Neutrophil (primary cell): Measurements from ENCODE around the gene CCK.

Experiments used
- H3K27ac ChIP-seq: fragments of 200-600 bp; sonication (generic); 2 replicates; pipeline ENCODE4 v1.5.1; 2016; ENCODE audit warnings: mild to moderate bottlenecking, moderate library complexity
- H3K27me3 ChIP-seq: fragments of 200-600 bp; sonication (generic); 2 replicates; pipeline ENCODE4 v1.6.0; 2016; ENCODE audit warnings: mild to moderate bottlenecking
- H3K36me3 ChIP-seq: fragments of 200-600 bp; sonication (generic); 2 replicates; pipeline ENCODE4 v1.5.1; 2017
- H3K4me1 ChIP-seq, 2 experiments: fragments of 200-600 bp in 1 of 2; sonication (generic) in 1 of 2; 1 replicate in 1 of 2; 2 replicates in 1 of 2; pipeline versions ENCODE4 v1.5.1 to v1.6.1; 2013 to 2016; ENCODE audit warnings: low read depth in 1 of 2, low read length in 1 of 2, mild to moderate bottlenecking in 1 of 2, moderate library complexity in 1 of 2; ENCODE audit not compliant: control insufficient read depth in 1 of 2, insufficient read depth in 1 of 2
- H3K4me3 ChIP-seq, 2 experiments: fragments of 200-600 bp in 1 of 2; sonication (generic) in 1 of 2; 1 replicate in 1 of 2; 2 replicates in 1 of 2; pipeline ENCODE4 v1.5.1; 2013 to 2016; ENCODE audit warnings: low read depth in 1 of 2, low read length in 1 of 2, mild to moderate bottlenecking in 1 of 2, moderate library complexity in 1 of 2
- H3K9me3 ChIP-seq: fragments of 200-600 bp; sonication (generic); 2 replicates; pipeline ENCODE4 v1.5.1; 2016
- TF ChIP-seq, protein P1 (sequence below): fragments of 200-600 bp; sonication (generic); IDR thresholded peaks from 2 replicates; pipeline ENCODE4 v1.5.1; 2016; ENCODE audit warnings: antibody characterized with exemption

CCK gene

GRCh38 chr3:42267878-42268277 lies 1.9 kb upstream of the CCK start:
- TF ChIP-seq, protein P1, sequence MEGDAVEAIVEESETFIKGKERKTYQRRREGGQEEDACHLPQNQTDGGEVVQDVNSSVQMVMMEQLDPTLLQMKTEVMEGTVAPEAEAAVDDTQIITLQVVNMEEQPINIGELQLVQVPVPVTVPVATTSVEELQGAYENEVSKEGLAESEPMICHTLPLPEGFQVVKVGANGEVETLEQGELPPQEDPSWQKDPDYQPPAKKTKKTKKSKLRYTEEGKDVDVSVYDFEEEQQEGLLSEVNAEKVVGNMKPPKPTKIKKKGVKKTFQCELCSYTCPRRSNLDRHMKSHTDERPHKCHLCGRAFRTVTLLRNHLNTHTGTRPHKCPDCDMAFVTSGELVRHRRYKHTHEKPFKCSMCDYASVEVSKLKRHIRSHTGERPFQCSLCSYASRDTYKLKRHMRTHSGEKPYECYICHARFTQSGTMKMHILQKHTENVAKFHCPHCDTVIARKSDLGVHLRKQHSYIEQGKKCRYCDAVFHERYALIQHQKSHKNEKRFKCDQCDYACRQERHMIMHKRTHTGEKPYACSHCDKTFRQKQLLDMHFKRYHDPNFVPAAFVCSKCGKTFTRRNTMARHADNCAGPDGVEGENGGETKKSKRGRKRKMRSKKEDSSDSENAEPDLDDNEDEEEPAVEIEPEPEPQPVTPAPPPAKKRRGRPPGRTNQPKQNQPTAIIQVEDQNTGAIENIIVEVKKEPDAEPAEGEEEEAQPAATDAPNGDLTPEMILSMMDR = no peak
- Histone ChIP-seq H3K36me3 (no peaks in the 10 kb centered on the region), H3K27me3 (peaks cover 76% of the 10 kb centered on the region), H3K9me3 (no peaks in the 10 kb centered on the region), H3K4me1 (no peaks in the 10 kb centered on the region), H3K4me3 (no peak overlapping the region), H3K27ac (no peak overlapping the region)

DNA sequence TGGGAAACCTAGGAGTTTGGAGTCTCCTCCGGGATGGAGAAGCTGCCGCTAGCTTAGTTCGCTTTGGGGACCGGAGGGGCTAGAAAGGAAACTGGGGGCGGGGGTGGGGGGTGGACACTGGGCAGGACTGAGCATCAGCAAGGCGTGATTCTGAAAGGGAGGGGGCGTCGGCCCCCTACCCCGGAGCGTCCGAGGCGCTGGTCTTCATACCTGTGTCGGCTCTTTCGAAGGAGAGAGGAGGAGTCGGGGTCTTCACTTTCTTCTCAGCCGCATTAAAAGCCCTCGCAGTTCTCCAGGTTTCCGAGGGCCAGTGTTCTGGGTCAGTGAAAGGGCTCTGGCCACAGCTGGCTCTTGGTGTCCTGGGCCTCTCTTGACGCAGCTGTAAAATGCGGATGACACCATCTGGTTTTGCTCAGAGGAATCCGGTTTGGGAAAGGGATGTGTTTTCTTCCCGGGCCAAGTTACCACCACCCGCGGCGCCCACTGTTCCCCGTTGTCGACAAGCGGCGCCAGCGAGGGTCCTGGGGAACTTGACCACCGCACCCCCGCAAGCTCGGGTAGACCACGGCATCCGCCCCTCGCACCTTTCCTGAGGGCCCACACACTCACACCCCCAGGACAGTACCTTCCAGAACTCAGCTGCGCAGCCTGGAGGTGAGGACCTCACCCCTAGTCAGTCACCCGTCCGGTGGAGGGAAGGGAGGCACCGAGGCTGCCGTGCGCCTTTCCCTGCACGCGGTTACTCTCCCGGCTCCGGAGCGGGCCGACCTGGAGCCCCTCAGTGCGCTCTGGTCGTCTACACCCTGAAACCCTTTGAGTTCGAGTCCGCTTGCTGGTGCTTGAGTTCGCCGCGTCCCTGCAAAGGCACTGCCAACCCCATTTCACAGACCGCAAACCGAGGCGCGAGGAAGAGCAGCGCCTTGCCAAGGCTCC lies 660 bp downstream of the CCK start:
- H3K27ac ChIP-seq = no peak overlapping the region
- no peak overlapping the region for H3K4me3 ChIP-seq

DNA sequence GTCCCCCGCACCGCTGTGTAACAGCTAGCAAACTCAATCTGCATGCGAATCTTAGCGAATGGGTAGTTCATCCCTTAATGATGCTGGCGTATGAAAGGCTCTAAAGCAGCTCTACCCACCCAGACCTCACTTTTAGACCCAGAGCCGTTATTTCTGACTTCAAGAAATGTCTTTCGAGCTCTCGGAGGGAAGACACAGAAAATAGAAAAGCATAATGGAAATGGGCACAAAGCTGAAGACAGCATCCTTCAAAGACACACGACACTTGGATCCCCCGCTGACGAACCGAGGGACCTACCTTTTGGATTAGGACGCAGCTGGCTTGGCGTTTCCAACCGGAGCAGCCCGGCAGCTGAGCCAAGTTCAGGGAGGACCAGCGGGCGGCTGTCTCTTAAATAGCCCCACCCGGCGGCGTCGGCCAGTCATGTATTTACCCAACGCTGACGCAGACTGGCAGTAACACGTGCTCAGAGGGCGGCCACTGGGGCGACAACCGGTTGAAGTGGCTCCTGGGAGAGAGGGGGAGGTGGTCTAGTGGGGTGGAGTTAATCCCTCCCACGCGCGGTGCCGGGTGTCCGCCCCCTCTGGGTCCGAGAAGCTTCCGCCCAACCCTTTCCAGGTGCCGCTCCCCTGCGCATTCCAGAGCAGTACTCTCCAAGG lies 1.5 kb downstream of the CCK start:
- peaks cover 100% of the 10 kb centered on the region for H3K27me3 ChIP-seq

More for the DNA sequence above, 660 bp downstream of the CCK start:
- H3K4me1 ChIP-seq = no peaks in the 10 kb centered on the region
- no peaks in the 10 kb centered on the region for H3K36me3 ChIP-seq
- H3K9me3 ChIP-seq = no peaks in the 10 kb centered on the region
- TF ChIP-seq, protein P1 = no peak
- peaks cover 97% of the 10 kb centered on the region for H3K27me3 ChIP-seq

GRCh38 chr3:42263354-42264346 lies 2.3 kb downstream of the CCK start:
- peaks cover 98% of the 10 kb centered on the region for H3K27me3 ChIP-seq
- no peaks in the 10 kb centered on the region for H3K36me3 ChIP-seq
- H3K27ac ChIP-seq = no peak overlapping the region
- TF ChIP-seq, protein P1 = no peak
- H3K4me1 ChIP-seq = no peaks in the 10 kb centered on the region
- no peaks in the 10 kb centered on the region for H3K9me3 ChIP-seq
- H3K4me3 ChIP-seq = no peak overlapping the region

More for the DNA sequence above, 1.5 kb downstream of the CCK start:
- Histone ChIP-seq H3K36me3 (no peaks in the 10 kb centered on the region), H3K4me1 (no peaks in the 10 kb centered on the region), H3K27ac (no peak overlapping the region), H3K4me3 (no peak overlapping the region), H3K9me3 (no peaks in the 10 kb centered on the region)
- TF ChIP-seq, protein P1 = no peak

DNA sequence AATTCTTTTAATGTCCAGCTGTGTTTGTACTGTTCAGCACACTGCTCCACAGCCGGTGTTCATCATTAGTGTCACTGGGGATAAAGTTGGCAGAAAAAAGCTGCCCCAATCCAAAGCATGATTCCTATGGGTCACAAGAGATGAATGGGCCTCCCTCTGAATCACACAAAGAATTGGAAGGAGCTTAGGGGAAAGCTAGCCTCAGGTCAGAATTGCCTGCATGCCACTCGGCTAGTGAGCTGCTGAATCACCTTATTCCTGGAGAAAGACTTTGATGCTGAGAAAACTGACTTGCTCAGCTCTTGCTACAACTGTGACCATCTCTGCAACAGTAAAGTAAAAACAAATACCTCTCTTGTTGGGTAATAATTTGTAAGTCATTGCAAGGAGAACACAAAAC lies 3.5 kb downstream of the CCK start:
- Histone ChIP-seq H3K27ac (no peak overlapping the region), H3K36me3 (no peaks in the 10 kb centered on the region), H3K27me3 (peaks cover 96% of the 10 kb centered on the region), H3K4me3 (no peak overlapping the region), H3K9me3 (no peaks in the 10 kb centered on the region), H3K4me1 (no peaks in the 10 kb centered on the region)
- TF ChIP-seq, protein P1 = no peak
